GM19468 (cell line): ENCODE measurements around the gene SELENOK.

Source experiments
- ATAC-seq: cut with Tn5 transposase; IDR thresholded peaks from one replicate; pipeline ENCODE4 v1.9.1; 2021; ENCODE audit warnings: mild to moderate bottlenecking, moderate library complexity, moderate number of reproducible peaks; ENCODE audit not compliant: unreplicated experiment; ENCODE audit errors: extremely low read depth

Gene SELENOK

DNA sequence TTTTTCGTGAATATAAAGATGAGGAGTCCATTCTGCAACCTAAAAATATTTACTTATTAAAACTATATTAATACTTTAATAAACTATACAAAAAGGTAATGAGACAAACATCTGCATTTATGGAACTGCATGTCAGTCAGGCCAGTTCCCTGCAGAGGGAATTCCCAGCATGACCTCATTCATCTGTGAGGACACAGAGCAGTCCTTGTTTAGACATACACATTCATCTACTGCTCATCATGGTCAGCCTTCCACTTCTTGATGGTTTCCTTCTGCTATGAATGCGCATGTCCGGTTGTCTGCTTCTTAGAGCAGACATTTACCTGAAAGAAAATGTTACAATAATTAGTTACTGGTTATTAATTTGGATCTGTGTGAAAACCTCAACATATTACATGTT lies 6.4 kb downstream of the SELENOK start:
- no peak for ATAC-seq

DNA sequence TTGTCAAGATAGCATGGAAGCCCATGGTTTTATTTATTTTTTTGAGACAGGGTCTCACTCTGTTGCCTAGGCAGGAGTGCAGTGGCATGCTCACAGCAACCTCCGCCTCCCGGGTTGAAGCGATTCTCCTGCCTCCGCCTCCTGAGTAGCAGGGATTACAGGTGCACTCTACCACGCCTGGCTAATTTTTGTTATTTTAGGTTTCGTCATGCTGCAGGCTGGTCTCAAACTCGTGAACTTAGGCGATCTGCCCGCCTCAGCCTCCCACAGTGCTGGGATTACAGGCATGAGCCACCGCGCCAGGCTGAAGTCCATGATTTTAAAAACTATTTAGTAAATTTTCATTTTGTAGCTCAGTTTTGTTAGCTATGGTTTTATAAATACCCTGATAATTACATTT lies 7.0 kb downstream of the SELENOK start:
- no peak for ATAC-seq

DNA sequence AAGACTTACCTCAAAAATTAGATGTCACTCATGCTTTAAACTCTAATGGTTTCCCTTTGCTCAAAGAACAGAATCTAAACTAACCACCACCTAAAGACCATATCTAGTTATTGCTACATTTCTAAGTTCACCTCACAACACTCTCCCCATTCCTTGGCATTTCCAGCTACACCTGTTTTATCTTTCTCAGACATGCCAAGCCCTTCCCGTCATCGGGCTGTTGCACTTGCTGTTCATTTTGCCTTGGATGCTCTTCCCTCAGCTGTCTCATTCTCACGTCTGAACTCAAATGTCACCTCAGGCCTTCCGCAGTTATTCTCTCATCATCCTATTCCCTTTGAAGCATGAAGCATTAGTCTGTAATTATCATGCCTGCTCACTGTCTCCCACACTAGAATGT lies 8.7 kb downstream of the SELENOK start:
- ATAC-seq = no peak

DNA sequence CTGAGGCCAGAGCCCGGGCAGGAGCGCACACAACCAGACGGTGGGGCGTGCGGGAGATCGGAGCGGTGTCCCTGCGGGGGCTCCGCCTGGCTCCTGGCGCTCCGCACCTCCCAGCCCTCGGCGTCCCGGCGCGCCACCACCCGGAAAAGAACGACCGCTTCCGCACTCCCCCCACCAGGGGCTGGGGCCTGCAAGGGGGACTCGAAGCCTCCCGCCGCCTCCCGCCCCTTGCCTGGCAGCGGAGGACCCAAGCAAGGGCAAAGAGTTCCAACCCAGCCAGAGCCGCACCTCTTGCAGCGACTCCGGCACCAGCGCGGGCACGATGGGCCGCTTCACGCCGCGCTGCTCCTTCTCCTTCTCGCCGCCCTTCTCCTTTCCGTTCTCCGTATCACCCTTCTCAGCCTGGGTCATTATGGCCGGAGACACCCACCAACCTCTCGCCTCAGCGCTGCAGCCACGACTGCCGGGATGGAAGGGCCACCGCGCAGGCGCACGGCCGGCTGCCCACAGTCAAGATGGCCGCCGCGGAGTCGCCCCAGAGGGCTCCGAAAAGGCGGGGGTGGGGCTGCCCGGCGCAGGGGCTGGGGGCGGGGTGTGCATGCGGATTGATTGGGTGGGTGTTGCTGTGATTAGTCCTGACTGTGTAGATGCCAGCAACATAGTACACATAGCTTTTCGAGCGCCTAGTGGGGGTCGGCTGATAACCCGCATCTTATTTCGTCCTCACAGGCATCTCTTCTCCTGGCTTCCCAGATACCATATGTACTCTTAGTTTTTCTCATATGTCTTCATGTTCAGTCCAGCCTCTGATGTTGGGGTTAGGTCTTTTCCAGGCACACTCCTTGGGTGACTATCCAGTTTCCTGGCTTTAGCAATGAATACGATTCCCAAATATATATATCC lies 9.7 kb downstream of the SELENOK start, which contains the start of gene ACTR8:
ACTR8 (minus strand) TSS at position 462 of the 903 bp plus-strand sequence; CDS start at position 411, 51 bp downstream.
- ATAC-seq = peak; percentile 45

DNA sequence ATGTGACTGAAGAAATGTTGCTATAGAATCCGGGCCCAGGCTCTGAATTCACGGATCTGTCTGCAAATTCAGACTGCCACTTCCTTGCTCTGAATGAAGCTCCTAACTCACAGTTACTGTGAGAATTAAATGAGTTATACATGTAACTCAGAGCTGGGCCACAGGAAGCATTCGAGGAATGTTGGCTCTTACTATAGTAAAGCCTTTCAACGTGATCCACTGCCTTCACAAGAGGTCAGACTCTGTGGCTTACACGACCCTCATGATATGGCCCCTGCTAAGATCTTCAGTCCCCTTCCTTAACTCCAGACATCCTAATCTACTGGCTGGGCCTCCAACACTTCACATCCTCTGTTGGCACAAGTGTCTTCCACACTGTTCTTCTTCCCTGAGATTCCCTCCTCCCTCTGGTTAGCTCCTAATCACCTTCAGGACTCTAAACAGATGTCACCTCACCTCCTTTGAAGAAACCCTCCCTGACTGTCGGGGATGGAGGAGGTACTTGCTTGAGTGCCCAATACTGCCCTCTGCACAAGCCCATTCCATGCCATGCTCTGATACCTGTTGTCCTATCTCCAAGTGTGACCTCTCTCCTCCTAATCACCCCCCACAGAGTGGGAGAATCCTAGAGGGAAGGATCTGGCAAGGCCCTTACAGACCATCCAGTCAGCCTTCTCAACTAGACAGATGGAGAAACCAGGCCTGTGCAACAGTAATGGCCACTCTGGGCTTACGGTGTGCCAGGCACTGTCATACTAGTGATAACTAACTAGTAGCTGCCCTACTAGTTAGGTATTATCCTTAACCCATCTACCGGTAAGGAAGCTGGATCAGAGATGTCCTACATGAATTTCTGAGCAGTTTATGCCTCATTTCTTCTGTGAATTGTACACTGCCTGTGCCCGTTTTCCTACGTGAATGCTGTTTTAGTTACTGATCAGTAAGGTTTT lies 11.0 kb downstream of the SELENOK start:
- no peak for ATAC-seq

DNA sequence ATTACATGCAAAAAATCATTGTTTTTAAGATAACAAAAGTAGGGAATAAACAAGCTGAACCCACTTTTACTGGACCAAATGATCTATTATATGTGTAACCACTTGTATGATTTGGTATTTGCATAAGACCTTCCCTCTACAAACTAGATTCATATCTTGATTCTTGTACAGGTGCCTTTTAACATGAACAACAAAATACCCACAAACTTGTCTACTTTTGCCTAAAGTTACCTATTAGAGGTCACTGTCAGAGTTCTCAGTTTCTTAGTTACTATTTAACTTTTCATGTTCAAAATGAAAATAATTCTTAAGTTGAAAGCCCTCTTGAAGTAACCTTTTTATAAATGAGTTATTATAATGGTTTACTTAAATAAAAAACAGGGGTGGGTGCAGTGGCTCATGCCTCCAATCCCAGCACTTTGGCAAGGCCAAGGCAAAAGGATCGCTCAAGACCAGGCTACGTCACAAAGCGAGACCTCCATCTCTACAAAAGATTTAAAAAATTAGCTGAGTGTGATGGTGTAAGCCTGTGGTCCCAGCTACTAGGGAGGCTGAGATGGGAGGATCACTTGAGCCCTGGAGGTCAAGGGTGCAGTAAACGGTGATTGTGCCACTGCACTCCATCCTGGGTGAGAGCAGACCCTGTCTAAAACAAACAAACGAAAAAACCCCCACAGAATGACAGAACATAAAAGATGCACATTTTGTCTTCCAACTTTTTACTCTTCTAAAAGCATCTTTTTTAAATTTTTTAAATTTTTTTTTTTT lies 25.7 kb downstream of the SELENOK start:
- peak; percentile 61 for ATAC-seq

DNA sequence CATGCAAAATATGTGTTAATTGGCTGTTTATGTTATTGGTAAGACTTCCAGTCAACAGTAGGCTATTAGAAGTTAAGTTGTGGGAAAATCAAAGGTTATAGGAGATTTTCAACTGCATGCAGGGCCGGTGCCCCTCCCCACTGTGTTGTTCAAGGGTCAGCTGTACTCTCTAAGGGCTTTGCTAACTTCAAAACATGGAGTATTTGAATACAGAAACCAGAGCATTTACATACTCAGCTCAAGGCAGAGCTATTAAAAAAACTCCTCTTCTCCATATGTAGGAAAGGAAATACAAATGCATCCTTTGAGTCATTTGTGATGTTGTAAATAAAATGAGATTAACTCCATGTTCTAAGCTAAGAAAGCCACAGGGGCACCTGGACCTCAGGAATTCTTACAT lies 28.5 kb downstream of the SELENOK start:
- ATAC-seq = no peak

DNA sequence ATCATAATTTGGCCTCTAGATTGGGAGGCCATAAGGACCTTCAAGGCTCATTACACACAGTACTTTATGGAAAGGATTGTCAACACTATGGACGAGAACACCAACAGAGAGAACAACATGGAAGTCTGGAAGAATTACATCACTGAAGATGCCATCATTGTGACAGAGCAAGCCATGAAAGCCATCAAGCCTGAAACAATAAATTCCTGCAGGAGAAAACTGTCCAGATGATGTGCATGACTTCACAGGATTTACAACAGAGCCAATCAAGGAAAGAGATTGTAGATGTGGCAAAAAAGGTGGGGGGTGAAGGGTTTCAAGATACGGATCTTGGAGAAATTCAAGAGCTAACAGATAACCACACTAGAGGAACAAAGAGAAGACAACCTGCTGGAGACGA lies 29.4 kb downstream of the SELENOK start:
- ATAC-seq = no peak

DNA sequence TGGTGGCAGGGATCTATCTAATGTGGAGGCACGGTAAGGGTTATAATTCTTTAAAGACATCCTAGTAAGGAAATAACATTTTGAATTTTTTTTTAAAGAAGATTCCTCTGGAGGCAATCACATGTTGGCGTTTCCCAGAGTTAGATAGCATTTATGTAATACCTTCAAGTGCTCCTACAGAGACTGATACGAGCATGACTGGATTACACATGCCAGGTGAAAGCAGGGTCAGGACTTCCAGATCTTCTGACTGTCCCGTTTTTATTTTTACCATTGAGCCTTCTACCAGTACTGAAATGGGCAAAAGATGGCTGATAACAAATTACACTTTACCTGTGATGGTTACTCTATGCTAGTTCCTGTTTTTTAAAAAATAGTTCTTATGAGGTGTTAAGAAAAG lies 31.5 kb downstream of the SELENOK start:
- no peak for ATAC-seq

DNA sequence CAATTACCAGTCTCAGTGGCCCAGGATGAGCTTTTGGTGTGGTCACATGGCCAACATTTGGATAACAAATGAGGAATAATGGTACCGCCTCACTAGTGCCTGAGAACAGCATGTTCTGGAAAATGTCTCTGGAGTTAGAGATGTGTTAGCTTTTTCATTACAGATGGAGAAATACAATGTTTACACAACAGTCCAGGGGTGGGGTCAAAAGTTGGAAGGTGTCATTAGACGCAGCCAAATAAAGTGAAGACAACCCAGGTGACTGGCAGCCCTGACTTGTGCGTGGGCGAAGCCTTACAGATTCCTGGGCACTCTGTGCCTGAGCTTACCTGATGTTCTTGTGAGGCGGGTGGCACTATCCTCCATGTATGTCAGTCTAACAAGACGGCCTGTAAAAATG lies 32.5 kb downstream of the SELENOK start:
- ATAC-seq = no peak

DNA sequence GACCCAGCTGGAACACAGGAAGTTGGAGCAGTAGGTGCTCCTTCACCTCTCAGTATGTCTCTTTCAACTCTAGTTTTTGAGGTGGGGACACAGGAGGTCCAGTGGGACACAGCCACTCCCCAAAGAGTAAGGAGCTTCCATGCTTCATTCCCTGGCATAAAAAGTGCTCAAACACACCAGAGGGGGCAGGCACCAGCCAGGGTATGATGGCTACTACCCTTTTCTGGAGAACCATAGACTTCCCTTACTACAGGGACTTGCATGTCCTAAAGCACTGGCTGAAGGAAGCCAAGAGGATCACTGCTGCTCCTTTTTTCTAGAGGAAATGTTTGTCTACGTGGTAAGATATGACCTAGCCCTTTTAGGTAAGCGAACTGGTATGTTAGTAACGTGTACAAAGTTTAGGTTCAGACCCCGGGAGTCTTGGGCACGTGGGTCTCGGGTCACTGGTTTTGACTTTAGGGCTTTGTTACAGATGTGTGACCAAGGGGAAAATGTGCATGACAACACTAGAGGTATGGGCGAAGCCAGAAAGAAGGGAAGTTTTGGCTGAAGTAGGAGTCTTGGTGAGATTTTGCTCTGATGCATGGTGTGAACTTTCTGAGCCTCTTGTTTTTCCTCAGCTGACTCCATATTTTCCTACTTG lies 33.4 kb downstream of the SELENOK start:
- no peak for ATAC-seq

DNA sequence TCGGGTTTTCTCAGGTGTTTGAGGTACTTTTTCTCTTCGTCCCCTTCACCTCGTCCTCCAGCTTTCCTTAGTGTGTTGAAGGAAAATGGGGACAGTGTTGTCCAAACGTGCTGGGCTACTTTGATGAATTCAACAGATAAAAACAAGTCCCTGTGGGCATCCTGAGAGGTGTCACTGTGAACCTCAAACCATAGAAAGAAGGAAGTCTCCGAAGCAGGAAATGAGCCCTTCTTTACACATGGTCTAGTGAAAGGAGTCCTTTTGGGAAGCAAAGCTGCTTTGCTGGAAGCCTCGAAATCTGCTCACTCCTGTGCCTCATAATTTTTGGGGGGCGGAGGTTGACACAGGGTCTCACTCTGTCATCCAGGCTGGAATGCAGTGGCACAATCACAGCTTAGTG lies 34.7 kb downstream of the SELENOK start:
- no peak for ATAC-seq

DNA sequence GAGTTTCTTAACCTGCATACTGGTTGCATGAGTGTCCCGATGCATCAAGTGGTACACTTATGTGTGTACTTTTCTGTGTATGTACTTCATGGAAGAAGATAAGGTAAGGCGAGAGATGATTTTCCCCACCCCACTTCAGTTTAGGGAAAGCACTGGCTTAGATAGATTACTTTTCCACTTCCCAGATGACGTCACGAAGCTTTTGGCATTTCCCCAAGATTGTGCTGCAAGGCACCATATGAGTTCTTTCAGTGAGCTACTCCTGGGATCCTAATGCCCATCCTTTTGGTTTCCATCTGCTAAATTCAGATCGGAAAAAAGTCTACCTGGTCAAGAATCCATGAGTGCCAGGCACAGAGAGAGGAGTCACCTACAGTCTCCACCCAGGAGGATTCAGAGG lies 40.8 kb downstream of the SELENOK start:
- no peak for ATAC-seq

DNA sequence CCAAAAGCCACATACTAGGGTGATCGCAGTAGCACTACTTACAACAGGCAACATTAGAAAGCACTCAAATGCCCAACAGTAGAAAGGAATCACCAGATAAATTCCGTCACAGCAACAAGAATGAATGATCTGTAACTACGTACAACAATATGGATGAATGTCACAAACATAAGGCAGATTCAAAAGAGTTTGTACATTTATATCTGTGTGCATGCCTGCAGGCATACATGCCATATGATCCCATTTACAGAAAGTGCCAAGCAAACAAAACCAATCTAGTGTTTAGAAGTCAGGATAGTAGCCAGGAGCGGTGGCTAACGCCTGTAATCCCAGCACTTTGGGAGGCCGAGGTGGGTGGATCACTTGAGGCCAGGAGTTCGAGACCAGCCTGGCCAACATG lies 41.7 kb downstream of the SELENOK start:
- ATAC-seq = no peak

DNA sequence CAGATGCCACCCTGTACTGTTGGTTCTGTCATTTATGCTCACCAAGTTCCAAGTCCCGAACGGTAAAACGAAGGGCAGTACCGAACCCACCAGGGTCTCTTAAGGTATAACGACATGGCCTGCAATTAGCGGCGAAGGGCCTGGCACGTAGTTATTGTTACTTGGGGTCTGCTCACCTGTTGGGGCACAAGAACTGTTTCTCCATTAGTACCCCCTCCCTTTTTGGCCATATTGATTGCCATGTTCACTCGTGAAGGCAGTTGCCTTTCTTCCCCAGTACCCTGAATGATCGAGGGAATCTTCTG lies 44.9 kb downstream of the SELENOK start:
- ATAC-seq = no peak

DNA sequence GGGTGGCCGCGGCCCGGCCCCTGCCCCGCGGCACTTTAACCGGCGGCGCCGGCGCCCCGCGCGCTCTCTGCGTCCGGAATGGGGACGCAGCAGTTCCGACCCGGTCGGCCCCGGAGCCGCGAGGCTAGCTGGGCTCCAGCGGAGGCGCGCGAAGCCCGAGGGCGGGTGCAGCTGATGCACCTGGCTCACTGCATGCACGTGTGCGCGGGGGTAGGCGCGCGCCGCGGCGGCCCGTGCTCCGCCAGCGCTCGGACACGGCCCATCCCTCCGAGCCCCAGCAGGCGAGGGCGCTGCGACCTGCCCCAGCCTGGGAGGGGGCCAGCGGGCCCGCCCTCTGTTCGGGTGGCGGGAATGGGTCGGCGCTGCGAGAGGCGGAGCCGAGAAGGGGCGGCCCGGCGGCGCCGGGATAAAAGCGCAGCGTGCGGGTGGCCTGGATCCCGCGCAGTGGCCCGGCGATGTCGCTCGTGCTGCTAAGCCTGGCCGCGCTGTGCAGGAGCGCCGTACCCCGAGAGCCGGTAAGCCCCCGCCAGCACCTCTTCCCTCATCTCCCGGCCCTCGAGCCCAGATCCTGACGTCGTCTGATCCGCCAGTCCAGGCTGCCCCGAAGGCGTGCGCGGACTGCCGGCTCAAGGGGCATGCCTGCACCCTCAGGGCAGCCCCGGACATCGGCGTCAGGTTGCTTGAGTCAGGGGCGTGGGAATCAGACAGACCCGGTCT lies 45.4 kb downstream of the SELENOK start, which contains the start of the genes CHDH and IL17RB:
CHDH (minus strand) TSS at position 286 of the 717 bp plus-strand sequence. CDS start 22,411 bp downstream, outside the sequence.
IL17RB (plus strand) TSS at position 435 of the 717 bp plus-strand sequence; CDS start at position 456, 21 bp downstream.
- peak; percentile 20 for ATAC-seq

DNA sequence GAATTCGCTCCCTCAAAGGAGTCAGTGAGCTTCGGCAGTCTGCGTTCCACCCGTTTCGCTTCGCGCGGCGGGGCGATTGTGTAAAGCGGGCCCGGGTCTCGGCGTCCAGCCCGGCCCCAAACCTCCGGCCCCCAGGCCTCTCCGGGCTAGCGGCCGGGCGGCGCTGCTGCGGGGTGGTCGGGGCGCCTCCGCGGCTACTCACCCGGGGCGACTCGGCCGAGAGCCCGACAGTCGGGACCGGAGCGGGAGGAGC lies 45.9 kb downstream of the SELENOK start:
- ATAC-seq = no peak

DNA sequence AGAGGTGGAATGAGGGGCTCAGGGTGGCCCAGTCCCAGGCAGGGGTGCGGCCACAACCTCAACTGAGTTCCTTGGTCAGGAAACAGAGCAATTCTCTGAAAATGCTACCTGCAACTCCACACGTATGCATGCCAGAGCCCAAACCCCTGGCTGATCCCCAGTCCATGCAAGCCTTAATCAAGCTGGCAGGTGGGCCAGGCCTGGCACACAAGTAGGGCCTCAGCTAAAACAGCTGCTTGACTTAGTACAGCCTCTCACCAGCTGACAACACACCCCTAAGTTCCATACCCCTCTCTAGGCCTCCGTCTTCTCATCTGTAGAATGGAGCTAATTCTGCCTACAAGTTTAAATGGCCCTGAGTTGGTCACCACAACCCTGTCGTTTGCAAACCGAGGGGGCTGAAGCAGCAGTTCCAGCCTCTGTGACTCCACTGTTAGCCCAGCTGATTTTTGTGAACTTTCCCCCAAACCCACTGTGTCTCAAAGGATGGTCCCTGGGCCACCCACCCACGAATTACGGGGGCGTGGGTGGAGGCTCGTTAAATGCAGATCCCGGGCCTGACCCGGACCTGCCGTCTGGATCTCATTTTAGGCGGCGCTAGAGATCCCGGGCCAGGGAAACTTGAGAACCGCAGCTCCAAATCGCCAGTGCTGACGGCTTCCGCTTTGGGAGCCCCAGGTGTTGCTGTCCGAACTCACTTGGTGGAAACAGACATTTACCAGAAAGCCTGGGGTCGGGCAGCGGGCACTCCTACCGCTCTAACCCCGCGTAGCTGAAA lies 46.4 kb downstream of the SELENOK start:
- ATAC-seq = no peak
